Memory B cell (primary cell): Measurements from ENCODE around the gene ARHGAP32.
"Not testable (repeated sequence)": the region's sequence is repeated elsewhere in the genome, so short reads cannot be mapped to it uniquely, and the experiment has no call there.

Experiments
- ATAC-seq: fragments of 150-1000 bp; cut with Tn5 transposase; 2 replicates; pipeline ENCODE4 v1.10.0; 2021; ENCODE audit warnings: low read depth, mild to moderate bottlenecking, moderate library complexity
- DNase-seq, 2 donors: peaks; one replicate each; pipeline ENCODE4 v3.0.0; 2022; ENCODE audit warnings: low spot score in 2 of 2
- H3K27ac Mint-ChIP-seq: one replicate; pipeline ENCODE4 v1.8.0; 2022; ENCODE audit warnings: mild to moderate bottlenecking, moderate library complexity, mixed read lengths
- H3K27me3 Mint-ChIP-seq: one replicate; pipeline ENCODE4 v1.8.0; 2022; ENCODE audit warnings: mixed read lengths
- H3K36me3 Mint-ChIP-seq: one replicate; pipeline ENCODE4 v1.8.0; 2022; ENCODE audit warnings: mild to moderate bottlenecking, mixed read lengths
- H3K4me1 Mint-ChIP-seq: one replicate; pipeline ENCODE4 v1.8.0; 2022; ENCODE audit warnings: mixed read lengths
- H3K4me3 Mint-ChIP-seq: one replicate; pipeline ENCODE4 v1.8.0; 2022; ENCODE audit warnings: mild to moderate bottlenecking, moderate library complexity, mixed read lengths
- H3K9me3 Mint-ChIP-seq: one replicate; pipeline ENCODE4 v1.8.0; 2022; ENCODE audit warnings: mixed read lengths

The ARHGAP32 gene

GRCh38 chr11:129167315-129167714 lies 24.8 kb downstream of the ARHGAP32 start:
- Mint-ChIP-seq H3K36me3 (peaks cover 2% of the 10 kb centered on the region), H3K27me3 (no peaks in the 10 kb centered on the region), H3K4me3 (no peak overlapping the region), H3K4me1 (no peaks in the 10 kb centered on the region), H3K27ac (no peak overlapping the region), H3K9me3 (peaks cover 17% of the 10 kb centered on the region)
- ATAC-seq, result no peak
- DNase-seq, result no peak

GRCh38 chr11:129163714-129164164 lies 28.4 kb downstream of the ARHGAP32 start:
- Mint-ChIP-seq H3K36me3 (peaks cover 2% of the 10 kb centered on the region), H3K27me3 (no peaks in the 10 kb centered on the region), H3K4me1 (no peaks in the 10 kb centered on the region), H3K9me3 (peaks cover 16% of the 10 kb centered on the region), H3K4me3 (no peak overlapping the region), H3K27ac (no peak overlapping the region)
- ATAC-seq, result no peak
- no peak for DNase-seq

GRCh38 chr11:129157080-129157479 lies 35.0 kb downstream of the ARHGAP32 start:
- not testable (repeated sequence) for H3K4me1 Mint-ChIP-seq, ATAC-seq, H3K27me3 Mint-ChIP-seq, H3K9me3 Mint-ChIP-seq, H3K4me3 Mint-ChIP-seq, DNase-seq, H3K36me3 Mint-ChIP-seq, H3K27ac Mint-ChIP-seq

GRCh38 chr11:129155745-129156144 lies 36.4 kb downstream of the ARHGAP32 start:
- Mint-ChIP-seq H3K4me1 (no peaks in the 10 kb centered on the region), H3K27me3 (no peaks in the 10 kb centered on the region), H3K4me3 (no peak overlapping the region), H3K27ac (no peak overlapping the region), H3K36me3 (peaks cover 3% of the 10 kb centered on the region), H3K9me3 (peaks cover 13% of the 10 kb centered on the region)
- DNase-seq, result no peak
- ATAC-seq, result no peak

- H3K36me3 Mint-ChIP-seq, result peaks cover 10% of the 10 kb centered on the region
- no peaks in the 10 kb centered on the region for H3K4me1 Mint-ChIP-seq
- no peak overlapping the region for H3K4me3 Mint-ChIP-seq
- DNase-seq, result no peak
- H3K27ac Mint-ChIP-seq, result no peak overlapping the region
- no peaks in the 10 kb centered on the region for H3K27me3 Mint-ChIP-seq
- ATAC-seq, result no peak
- peaks cover 12% of the 10 kb centered on the region for H3K9me3 Mint-ChIP-seq
Measured at GRCh38 chr11:129148487-129148886, 43.6 kb downstream of the ARHGAP32 start.

- ATAC-seq (no peak), DNase-seq (no peak)
- H3K27ac Mint-ChIP-seq, result no peak overlapping the region
- H3K27me3 Mint-ChIP-seq, result no peaks in the 10 kb centered on the region
- H3K4me1 Mint-ChIP-seq, result no peaks in the 10 kb centered on the region
- H3K4me3 Mint-ChIP-seq, result no peak overlapping the region
- H3K9me3 Mint-ChIP-seq, result peaks cover 8% of the 10 kb centered on the region
- peaks cover 8% of the 10 kb centered on the region for H3K36me3 Mint-ChIP-seq
Measured at GRCh38 chr11:129146191-129146590, 45.9 kb downstream of the ARHGAP32 start.

- DNase-seq, result no peak
Measured at GRCh38 chr11:129145276-129145675, 46.8 kb downstream of the ARHGAP32 start.

GRCh38 chr11:129144256-129144655 lies 47.9 kb downstream of the ARHGAP32 start:
- Mint-ChIP-seq H3K4me1 (no peaks in the 10 kb centered on the region), H3K27ac (no peak overlapping the region), H3K36me3 (peaks cover 2% of the 10 kb centered on the region), H3K4me3 (no peak overlapping the region), H3K27me3 (no peaks in the 10 kb centered on the region), H3K9me3 (peaks cover 2% of the 10 kb centered on the region)
- DNase-seq, result no peak
- no peak for ATAC-seq

More at GRCh38 chr11:129145276-129145675, 46.8 kb downstream of the ARHGAP32 start:
- no peaks in the 10 kb centered on the region for H3K4me1 Mint-ChIP-seq
- no peak for ATAC-seq
- H3K27ac Mint-ChIP-seq, result no peak overlapping the region
- H3K4me3 Mint-ChIP-seq, result no peak overlapping the region
- H3K36me3 Mint-ChIP-seq, result peaks cover 8% of the 10 kb centered on the region
- peaks cover 5% of the 10 kb centered on the region for H3K9me3 Mint-ChIP-seq
- no peaks in the 10 kb centered on the region for H3K27me3 Mint-ChIP-seq

- H3K4me1 Mint-ChIP-seq, result no peaks in the 10 kb centered on the region
- DNase-seq, result no peak
- H3K36me3 Mint-ChIP-seq, result no peaks in the 10 kb centered on the region
- H3K9me3 Mint-ChIP-seq, result peaks cover 2% of the 10 kb centered on the region
- H3K27me3 Mint-ChIP-seq, result no peaks in the 10 kb centered on the region
- H3K4me3 Mint-ChIP-seq, result no peak overlapping the region
- no peak overlapping the region for H3K27ac Mint-ChIP-seq
- no peak for ATAC-seq
Measured at GRCh38 chr11:129143335-129143734, 48.8 kb downstream of the ARHGAP32 start.

GRCh38 chr11:129141748-129142523 lies 50.2 kb downstream of the ARHGAP32 start:
- no peak for ATAC-seq
- H3K9me3 Mint-ChIP-seq, result peaks cover 2% of the 10 kb centered on the region
- no peak overlapping the region for H3K4me3 Mint-ChIP-seq
- H3K27me3 Mint-ChIP-seq, result no peaks in the 10 kb centered on the region
- DNase-seq, result no peak
- no peaks in the 10 kb centered on the region for H3K36me3 Mint-ChIP-seq
- no peaks in the 10 kb centered on the region for H3K4me1 Mint-ChIP-seq
- no peak overlapping the region for H3K27ac Mint-ChIP-seq

GRCh38 chr11:129131316-129131715 lies 60.8 kb downstream of the ARHGAP32 start:
- no peaks in the 10 kb centered on the region for H3K27me3 Mint-ChIP-seq
- H3K9me3 Mint-ChIP-seq, result peaks cover 1% of the 10 kb centered on the region
- H3K36me3 Mint-ChIP-seq, result no peaks in the 10 kb centered on the region
- no peak overlapping the region for H3K27ac Mint-ChIP-seq
- DNase-seq (no peak), ATAC-seq (no peak)
- H3K4me1 Mint-ChIP-seq, result no peaks in the 10 kb centered on the region
- no peak overlapping the region for H3K4me3 Mint-ChIP-seq

GRCh38 chr11:129128881-129129620 lies 63.1 kb downstream of the ARHGAP32 start:
- H3K9me3 Mint-ChIP-seq, H3K4me3 Mint-ChIP-seq, H3K27ac Mint-ChIP-seq, DNase-seq, H3K27me3 Mint-ChIP-seq, H3K4me1 Mint-ChIP-seq, H3K36me3 Mint-ChIP-seq, ATAC-seq: not testable (repeated sequence)

- no peak for DNase-seq
- no peak overlapping the region for H3K27ac Mint-ChIP-seq
- H3K27me3 Mint-ChIP-seq, result peaks cover 2% of the 10 kb centered on the region
- no peak overlapping the region for H3K4me3 Mint-ChIP-seq
- no peak for ATAC-seq
- H3K36me3 Mint-ChIP-seq, result no peaks in the 10 kb centered on the region
- no peaks in the 10 kb centered on the region for H3K9me3 Mint-ChIP-seq
- no peaks in the 10 kb centered on the region for H3K4me1 Mint-ChIP-seq
Measured at GRCh38 chr11:129119036-129119435, 73.1 kb downstream of the ARHGAP32 start.

GRCh38 chr11:129117595-129118350 lies 74.4 kb downstream of the ARHGAP32 start:
- Mint-ChIP-seq H3K27ac (no peak overlapping the region), H3K4me3 (no peak overlapping the region), H3K36me3 (no peaks in the 10 kb centered on the region), H3K4me1 (no peaks in the 10 kb centered on the region), H3K27me3 (peaks cover 5% of the 10 kb centered on the region), H3K9me3 (no peaks in the 10 kb centered on the region)
- DNase-seq (peak; percentile 19 to 36), ATAC-seq (no peak)
